ENCODE measurements around the gene SLC9A3.

- TF ChIP-seq POLR2A (IDR thresholded peaks at IDR 0.05) (no peak), CTCF (IDR thresholded peaks at IDR 0.05 in 4 of 5, conservative IDR thresholded peaks at IDR 0.05 in 1 of 5) (no peak)
Observed at GRCh38 chr5:425714-426113, 98.5 kb downstream of the SLC9A3 start.

Measured in gastrocnemius medialis (tissue), 4 donors.